Activated CD4-positive, CD25-positive, alpha-beta regulatory T cell treated with anti-CD3 and anti-CD28 coated beads, Interleukin-2, amount 50 U/mL, for 16 hours (primary cell): ENCODE data around the gene MGAT4C.

Experiments used
- DNase-seq: peaks from one replicate; pipeline ENCODE4 v3.0.0-alpha.2; 2020; ENCODE audit warnings: low read depth, low spot score

The MGAT4C gene

GRCh38 chr12:85975716-85976115 is 280.5 kb downstream of the MGAT4C start:
- no peak for DNase-seq

- DNase-seq, result no peak
Observed at GRCh38 chr12:85971800-85972199, 284.4 kb downstream of the MGAT4C start.

- DNase-seq, result no peak
Observed at GRCh38 chr12:85968606-85969005, 287.6 kb downstream of the MGAT4C start.

- DNase-seq, result no peak
Observed at GRCh38 chr12:85963326-85963725, 292.9 kb downstream of the MGAT4C start.

GRCh38 chr12:85956081-85956480 is 300.1 kb downstream of the MGAT4C start:
- DNase-seq, result no peak

GRCh38 chr12:85955127-85955526 is 301.1 kb downstream of the MGAT4C start:
- no peak for DNase-seq

GRCh38 chr12:85951823-85952222 is 304.4 kb downstream of the MGAT4C start:
- no peak for DNase-seq

- no peak for DNase-seq
Observed at GRCh38 chr12:85949253-85949652, 306.9 kb downstream of the MGAT4C start.

GRCh38 chr12:85948340-85948739 is 307.9 kb downstream of the MGAT4C start:
- DNase-seq, result no peak

- DNase-seq, result no peak
Observed at GRCh38 chr12:85947286-85947685, 308.9 kb downstream of the MGAT4C start.

GRCh38 chr12:85946375-85946774 is 309.8 kb downstream of the MGAT4C start:
- no peak for DNase-seq

GRCh38 chr12:85927166-85927565 is 329.0 kb downstream of the MGAT4C start:
- no peak for DNase-seq

- no peak for DNase-seq
Observed at GRCh38 chr12:85923767-85924331, 332.3 kb downstream of the MGAT4C start.

GRCh38 chr12:85920324-85920947 is 335.8 kb downstream of the MGAT4C start:
- no peak for DNase-seq
